Stimulated activated naive B cell treated with anti-CD40 and anti-IgM and Interleukin-4, amounts not matched to agents 10 μg/mL and 1 μg/mL and 100 μg/mL, for 72 hours (primary cell): Measurements from ENCODE around the gene NOL4L.

Experiments used
- ATAC-seq, 2 donors: fragments of 150-1000 bp; cut with Tn5 transposase; replicated peaks; 2 replicates each; pipeline ENCODE4 v1.10.0; 2021; ENCODE audit warnings: moderate library complexity in 1 of 2
- DNase-seq: peaks from one replicate; pipeline ENCODE4 v3.0.0; 2021
- H3K27ac Mint-ChIP-seq: one replicate; pipeline ENCODE4 v1.8.0; 2022; ENCODE audit warnings: mild to moderate bottlenecking, mixed read lengths
- H3K27me3 Mint-ChIP-seq, 2 donors: one replicate each; pipeline ENCODE4 v1.8.0; 2022; ENCODE audit warnings: mixed read lengths in 2 of 2
- H3K36me3 Mint-ChIP-seq, 2 donors: one replicate each; pipeline ENCODE4 v1.8.0; 2022; ENCODE audit warnings: mixed read lengths in 2 of 2, mild to moderate bottlenecking in 1 of 2
- H3K4me1 Mint-ChIP-seq, 2 donors: one replicate each; pipeline ENCODE4 v1.8.0; 2022; ENCODE audit warnings: mixed read lengths in 2 of 2, mild to moderate bottlenecking in 1 of 2
- H3K4me3 Mint-ChIP-seq, 2 donors: one replicate each; pipeline ENCODE4 v1.8.0; 2022; ENCODE audit warnings: mild to moderate bottlenecking in 2 of 2, mixed read lengths in 2 of 2, moderate library complexity in 1 of 2
- H3K9me3 Mint-ChIP-seq, 2 donors: one replicate each; pipeline ENCODE4 v1.8.0; 2022; ENCODE audit warnings: mixed read lengths in 2 of 2, mild to moderate bottlenecking in 1 of 2

Gene NOL4L

GRCh38 chr20:32510601-32511357, 74.4 kb downstream of the NOL4L start:
- peaks cover 21 to 41% of the 10 kb centered on the region in 2 donors for H3K4me1 Mint-ChIP-seq
- H3K27me3 Mint-ChIP-seq: no peaks in the 10 kb centered on the region
- no peak for DNase-seq
- ATAC-seq: peak in 1 of 2 donors; percentile 36
- peaks cover 0 to 4% of the 10 kb centered on the region in 2 donors for H3K36me3 Mint-ChIP-seq
- no peaks in the 10 kb centered on the region for H3K9me3 Mint-ChIP-seq
- H3K27ac Mint-ChIP-seq: peak overlapping the region; percentile 47
- H3K4me3 Mint-ChIP-seq: no peak overlapping the region

GRCh38 chr20:32510120-32510600, 75.0 kb downstream of the NOL4L start:
- no peaks in the 10 kb centered on the region for H3K36me3 Mint-ChIP-seq
- DNase-seq (no peak), ATAC-seq (no peak)
- H3K4me1 Mint-ChIP-seq: peaks cover 24 to 45% of the 10 kb centered on the region in 2 donors
- H3K9me3 Mint-ChIP-seq: no peaks in the 10 kb centered on the region
- peak overlapping the region; percentile 57 for H3K27ac Mint-ChIP-seq
- H3K4me3 Mint-ChIP-seq: no peak overlapping the region
- no peaks in the 10 kb centered on the region for H3K27me3 Mint-ChIP-seq

- Mint-ChIP-seq H3K27me3 (no peaks in the 10 kb centered on the region), H3K4me3 (peak overlapping the region; percentile 8 to 14), H3K4me1 (peaks cover 24 to 49% of the 10 kb centered on the region in 2 donors), H3K36me3 (no peaks in the 10 kb centered on the region), H3K9me3 (no peaks in the 10 kb centered on the region), H3K27ac (peak overlapping the region; percentile 65)
- DNase-seq (no peak), ATAC-seq (peak; percentile 86 to 90)
Observed at GRCh38 chr20:32509639-32510066, 75.5 kb downstream of the NOL4L start.

- peak overlapping the region in 1 of 2 donors; percentile 16 for H3K4me3 Mint-ChIP-seq
- H3K27me3 Mint-ChIP-seq: no peaks in the 10 kb centered on the region
- ATAC-seq (no peak), DNase-seq (no peak)
- H3K4me1 Mint-ChIP-seq: peaks cover 24 to 50% of the 10 kb centered on the region in 2 donors
- no peaks in the 10 kb centered on the region for H3K9me3 Mint-ChIP-seq
- no peaks in the 10 kb centered on the region for H3K36me3 Mint-ChIP-seq
- no peak overlapping the region for H3K27ac Mint-ChIP-seq
Observed at GRCh38 chr20:32508775-32509119, 76.4 kb downstream of the NOL4L start.

GRCh38 chr20:32507998-32508774, 76.9 kb downstream of the NOL4L start:
- ATAC-seq (no peak), DNase-seq (no peak)
- H3K27ac Mint-ChIP-seq: no peak overlapping the region
- H3K36me3 Mint-ChIP-seq: peaks cover 0 to under 1% of the 10 kb centered on the region in 2 donors
- H3K4me1 Mint-ChIP-seq: peaks cover 24 to 52% of the 10 kb centered on the region in 2 donors
- H3K4me3 Mint-ChIP-seq: no peak overlapping the region
- H3K27me3 Mint-ChIP-seq: no peaks in the 10 kb centered on the region
- no peaks in the 10 kb centered on the region for H3K9me3 Mint-ChIP-seq

GRCh38 chr20:32506721-32507120, 78.4 kb downstream of the NOL4L start:
- Mint-ChIP-seq H3K9me3 (no peaks in the 10 kb centered on the region), H3K27ac (no peak overlapping the region), H3K4me1 (peaks cover 24 to 49% of the 10 kb centered on the region in 2 donors), H3K27me3 (no peaks in the 10 kb centered on the region), H3K36me3 (peaks cover 0 to 3% of the 10 kb centered on the region in 2 donors), H3K4me3 (no peak overlapping the region)
- DNase-seq: no peak
- no peak for ATAC-seq

- Mint-ChIP-seq H3K9me3 (no peaks in the 10 kb centered on the region), H3K27me3 (no peaks in the 10 kb centered on the region), H3K4me1 (peaks cover 24 to 42% of the 10 kb centered on the region in 2 donors), H3K36me3 (peaks cover 0 to 3% of the 10 kb centered on the region in 2 donors), H3K27ac (no peak overlapping the region), H3K4me3 (no peak overlapping the region)
- ATAC-seq (no peak), DNase-seq (no peak)
Observed at GRCh38 chr20:32505723-32506473, 79.2 kb downstream of the NOL4L start.

- ATAC-seq: no peak
- H3K36me3 Mint-ChIP-seq: peaks cover 0 to 3% of the 10 kb centered on the region in 2 donors
- no peak overlapping the region for H3K27ac Mint-ChIP-seq
Observed at GRCh38 chr20:32501709-32502108, 83.4 kb downstream of the NOL4L start.

GRCh38 chr20:32497589-32498224, 87.4 kb downstream of the NOL4L start:
- no peaks in the 10 kb centered on the region for H3K9me3 Mint-ChIP-seq
- ATAC-seq: no peak
- DNase-seq: no peak
- H3K27me3 Mint-ChIP-seq: no peaks in the 10 kb centered on the region
- no peak overlapping the region for H3K27ac Mint-ChIP-seq
- H3K4me1 Mint-ChIP-seq: peaks cover 3 to 20% of the 10 kb centered on the region in 2 donors
- H3K36me3 Mint-ChIP-seq: peaks cover 0 to 3% of the 10 kb centered on the region in 2 donors
- no peak overlapping the region for H3K4me3 Mint-ChIP-seq

More at GRCh38 chr20:32501709-32502108, 83.4 kb downstream of the NOL4L start:
- no peak overlapping the region for H3K4me3 Mint-ChIP-seq
- H3K4me1 Mint-ChIP-seq: peaks cover 4 to 22% of the 10 kb centered on the region in 2 donors
- H3K9me3 Mint-ChIP-seq: no peaks in the 10 kb centered on the region
- no peak for DNase-seq
- H3K27me3 Mint-ChIP-seq: no peaks in the 10 kb centered on the region

- no peaks in the 10 kb centered on the region for H3K27me3 Mint-ChIP-seq
- DNase-seq (no peak), ATAC-seq (no peak)
- no peaks in the 10 kb centered on the region for H3K9me3 Mint-ChIP-seq
- peaks cover 4 to 25% of the 10 kb centered on the region in 2 donors for H3K4me1 Mint-ChIP-seq
- peaks cover 0 to 3% of the 10 kb centered on the region in 2 donors for H3K36me3 Mint-ChIP-seq
- H3K27ac Mint-ChIP-seq: no peak overlapping the region
- no peak overlapping the region for H3K4me3 Mint-ChIP-seq
Observed at GRCh38 chr20:32496811-32497533, 88.2 kb downstream of the NOL4L start.

- Mint-ChIP-seq H3K4me1 (peaks cover 7 to 25% of the 10 kb centered on the region in 2 donors), H3K27ac (no peak overlapping the region), H3K27me3 (no peaks in the 10 kb centered on the region), H3K9me3 (no peaks in the 10 kb centered on the region), H3K4me3 (no peak overlapping the region), H3K36me3 (peaks cover 0 to 3% of the 10 kb centered on the region in 2 donors)
- no peak for ATAC-seq
- DNase-seq: no peak
Observed at GRCh38 chr20:32495949-32496348, 89.2 kb downstream of the NOL4L start.

- Mint-ChIP-seq H3K27ac (no peak overlapping the region), H3K36me3 (peaks cover 0 to 3% of the 10 kb centered on the region in 2 donors), H3K4me1 (peaks cover 10 to 25% of the 10 kb centered on the region in 2 donors), H3K9me3 (no peaks in the 10 kb centered on the region), H3K27me3 (no peaks in the 10 kb centered on the region), H3K4me3 (no peak overlapping the region)
- ATAC-seq (no peak), DNase-seq (no peak)
Observed at GRCh38 chr20:32495217-32495565, 89.9 kb downstream of the NOL4L start.

GRCh38 chr20:32494483-32495216, 90.5 kb downstream of the NOL4L start:
- no peaks in the 10 kb centered on the region for H3K9me3 Mint-ChIP-seq
- H3K27me3 Mint-ChIP-seq: no peaks in the 10 kb centered on the region
- H3K4me1 Mint-ChIP-seq: peaks cover 8 to 22% of the 10 kb centered on the region in 2 donors
- peaks cover 0 to 3% of the 10 kb centered on the region in 2 donors for H3K36me3 Mint-ChIP-seq
- ATAC-seq (no peak), DNase-seq (no peak)
- no peak overlapping the region for H3K27ac Mint-ChIP-seq
- no peak overlapping the region for H3K4me3 Mint-ChIP-seq
